ENCODE results near the gene RARA.

RARA gene

DNA sequence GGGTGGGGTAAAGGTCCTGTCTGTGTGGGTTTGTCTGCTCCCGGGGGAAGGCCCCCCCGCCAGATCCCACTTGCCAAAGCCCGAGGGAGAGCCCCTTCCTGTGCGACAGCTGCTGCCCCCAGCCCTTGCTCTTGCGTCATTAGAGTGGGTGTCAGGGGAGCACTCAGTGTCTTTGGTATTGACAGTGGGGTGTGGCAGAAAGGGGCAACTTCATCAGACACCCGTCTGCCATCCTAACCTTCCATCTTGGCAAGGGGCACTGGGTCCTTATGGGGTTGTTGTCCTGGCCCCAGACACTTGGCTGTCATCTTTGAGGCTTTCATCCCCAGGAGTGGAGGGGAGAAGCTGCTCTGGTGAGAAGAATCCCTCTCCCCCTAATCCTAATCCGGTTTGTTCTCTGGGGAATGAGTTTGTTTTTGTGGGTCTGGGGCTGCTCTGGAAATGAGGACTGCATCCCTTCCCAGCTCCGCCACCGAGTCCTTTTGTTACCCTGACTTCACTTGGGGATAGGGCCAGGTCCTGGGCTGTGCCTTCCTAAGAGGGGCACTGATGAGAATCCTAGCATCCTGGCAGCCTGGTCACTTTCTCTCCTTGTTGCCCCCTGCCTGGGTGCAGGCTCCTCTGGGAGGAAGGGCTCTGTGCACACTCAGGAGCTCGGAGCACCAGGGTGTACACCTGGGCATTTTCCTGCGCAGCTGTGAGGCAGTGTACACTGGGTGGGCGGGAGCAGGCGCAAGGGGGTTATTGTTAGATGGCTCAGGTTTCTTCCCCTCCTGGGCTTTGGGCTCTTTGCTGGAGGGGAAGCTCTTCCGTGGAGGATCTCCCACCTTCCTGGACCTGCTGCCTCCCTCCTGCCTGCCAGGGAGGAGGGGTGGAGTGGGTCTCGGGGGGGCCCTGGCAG, 34.5 kb downstream of the RARA start:
- Mint-ChIP-seq H3K36me3 (peaks cover 6% of the 10 kb centered on the region), H3K4me1 (peaks cover 75% of the 10 kb centered on the region), H3K4me3 (peak overlapping the region; percentile 80), H3K27me3 (no peaks in the 10 kb centered on the region), H3K9me3 (no peaks in the 10 kb centered on the region), H3K27ac (peak overlapping the region; percentile 8)

DNA sequence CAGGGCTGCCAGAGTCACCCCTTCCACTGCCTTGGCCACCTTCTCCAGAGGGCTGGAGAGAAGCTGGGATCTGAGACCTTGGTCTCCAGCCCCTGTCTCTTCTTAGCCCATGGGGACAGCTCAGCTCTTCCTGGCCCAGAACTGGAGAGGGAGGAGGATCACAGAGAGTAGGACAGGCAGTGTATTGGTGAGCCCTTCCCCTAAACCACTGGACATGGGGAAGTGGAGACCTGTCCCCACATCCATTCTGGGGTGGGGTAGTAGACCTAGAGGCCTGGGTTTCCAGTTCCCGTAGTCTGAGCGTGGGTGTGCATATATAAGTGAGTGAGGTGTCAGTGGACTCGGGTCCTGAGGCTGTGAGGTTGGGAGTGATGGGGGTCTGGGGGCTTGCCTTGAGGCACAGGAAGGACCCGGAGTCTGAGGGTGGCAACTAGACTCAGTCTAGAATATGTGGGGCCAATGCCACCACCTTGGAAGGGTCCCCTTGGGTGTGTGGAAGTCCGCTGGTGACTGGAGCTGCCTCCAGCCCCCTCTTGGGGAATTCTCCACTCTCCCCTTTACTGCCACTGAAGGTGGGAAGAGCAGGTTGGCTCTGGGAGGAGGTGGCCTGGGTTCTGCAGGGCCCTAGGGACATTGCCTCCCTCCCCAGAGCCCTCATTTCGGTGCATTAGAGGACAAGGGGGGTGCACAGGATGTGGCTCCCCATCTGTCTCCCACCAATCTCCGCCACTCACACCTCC, 35.6 kb downstream of the RARA start:
- peak overlapping the region; percentile 80 for H3K4me3 Mint-ChIP-seq
- no peak overlapping the region for H3K27ac Mint-ChIP-seq
- no peaks in the 10 kb centered on the region for H3K27me3 Mint-ChIP-seq
- H3K4me1 Mint-ChIP-seq, result peaks cover 74% of the 10 kb centered on the region
- H3K9me3 Mint-ChIP-seq, result no peaks in the 10 kb centered on the region
- peaks cover 6% of the 10 kb centered on the region for H3K36me3 Mint-ChIP-seq

- peaks cover 66% of the 10 kb centered on the region for H3K4me1 Mint-ChIP-seq
- peak overlapping the region; percentile 80 for H3K4me3 Mint-ChIP-seq
- no peak overlapping the region for H3K27ac Mint-ChIP-seq
- H3K36me3 Mint-ChIP-seq, result peaks cover 2% of the 10 kb centered on the region
- H3K9me3 Mint-ChIP-seq, result no peaks in the 10 kb centered on the region
- H3K27me3 Mint-ChIP-seq, result no peaks in the 10 kb centered on the region
These were observed 36.4 kb downstream of the RARA start for GRCh38 chr17:40345161-40345993.

DNA sequence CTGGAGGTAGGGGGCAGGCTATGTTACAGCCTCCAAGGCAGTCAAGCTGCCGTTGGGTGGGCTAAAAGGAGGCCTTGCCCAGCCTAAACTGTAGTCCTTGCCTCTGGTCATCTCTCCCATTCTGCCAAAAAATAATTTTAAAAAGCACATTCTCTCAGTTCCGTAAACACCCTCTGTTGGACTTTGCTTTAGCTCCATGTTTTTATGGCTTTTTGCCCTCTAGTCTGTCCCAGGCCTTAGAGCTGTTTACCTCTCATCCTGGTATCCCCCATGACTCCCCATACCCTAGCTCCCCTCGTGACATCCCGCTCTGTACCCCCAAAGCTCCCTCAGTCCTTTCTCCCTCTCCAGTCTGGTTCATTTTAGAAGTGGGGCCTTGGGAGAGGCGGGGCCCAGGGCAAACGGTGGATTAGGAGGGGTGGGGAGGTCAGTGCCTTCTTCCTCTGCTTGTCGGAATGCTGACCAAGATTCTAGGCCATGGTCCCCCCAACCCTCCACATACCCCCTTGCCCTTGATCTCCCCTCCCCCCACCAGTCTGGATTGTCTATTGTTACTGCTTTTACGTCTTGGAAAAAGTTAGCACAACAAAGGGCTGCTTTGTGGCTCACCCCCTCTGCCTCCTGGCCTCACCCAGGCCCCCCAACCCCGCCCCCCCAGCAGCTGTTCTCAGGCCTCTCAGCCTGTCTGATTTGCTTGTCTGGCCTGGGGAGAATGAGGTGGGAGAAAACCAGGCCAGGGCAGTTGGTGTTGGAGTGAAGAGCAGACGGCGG, 37.2 kb downstream of the RARA start:
- H3K4me1 Mint-ChIP-seq, result peaks cover 60% of the 10 kb centered on the region
- peaks cover under 1% of the 10 kb centered on the region for H3K36me3 Mint-ChIP-seq

GRCh38 chr17:40346765-40347158, 37.8 kb downstream of the RARA start:
- no peaks in the 10 kb centered on the region for H3K9me3 Mint-ChIP-seq
- peak overlapping the region; percentile 59 for H3K27ac Mint-ChIP-seq
- peak overlapping the region; percentile 52 for H3K4me3 Mint-ChIP-seq
- no peaks in the 10 kb centered on the region for H3K36me3 Mint-ChIP-seq
- H3K4me1 Mint-ChIP-seq, result peaks cover 58% of the 10 kb centered on the region
- H3K27me3 Mint-ChIP-seq, result no peaks in the 10 kb centered on the region

More for the DNA sequence above, 37.2 kb downstream of the RARA start:
- Mint-ChIP-seq H3K4me3 (peak overlapping the region; percentile 79), H3K27ac (peak overlapping the region; percentile 41), H3K9me3 (no peaks in the 10 kb centered on the region), H3K27me3 (no peaks in the 10 kb centered on the region)

DNA sequence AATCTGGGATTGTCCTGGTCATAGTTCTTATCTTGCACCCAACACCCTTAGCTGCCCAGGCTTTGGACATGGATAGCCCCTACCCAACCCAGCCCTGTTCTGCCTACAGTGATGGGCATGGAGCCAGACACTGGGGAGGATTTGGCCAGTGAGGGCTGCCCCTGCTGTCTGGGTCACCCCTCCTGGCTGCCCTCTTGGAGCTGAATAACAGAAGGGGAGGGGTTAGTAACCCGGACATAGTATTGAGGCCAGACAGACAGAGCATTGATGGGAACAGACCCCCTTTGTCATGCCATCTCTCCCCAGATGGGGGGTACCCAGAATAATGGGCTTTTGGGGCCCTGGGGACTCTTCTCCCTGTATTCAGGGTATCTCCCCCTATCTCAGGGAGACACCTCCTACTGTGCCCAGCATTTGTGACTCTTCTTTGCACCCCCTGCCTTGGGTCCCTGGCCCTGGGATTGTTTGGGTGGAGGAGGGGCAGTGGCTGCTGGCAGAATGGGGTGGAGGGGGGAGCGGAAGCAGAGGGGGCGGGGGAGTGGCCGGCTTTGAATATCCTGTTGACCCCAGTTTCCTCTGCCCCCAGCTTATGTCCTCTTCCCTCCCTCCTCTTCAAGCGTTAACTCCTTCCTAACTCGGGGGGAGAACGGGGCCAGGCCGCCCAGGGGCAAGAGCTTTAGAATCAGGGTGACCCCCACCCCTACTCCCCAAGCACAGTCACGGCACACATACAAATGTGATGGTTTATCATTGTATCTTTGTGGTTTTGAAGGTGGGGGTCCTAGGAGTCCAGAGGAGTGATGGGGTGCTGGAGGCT, 38.5 kb downstream of the RARA start:
- H3K4me1 Mint-ChIP-seq, result peaks cover 62% of the 10 kb centered on the region

DNA sequence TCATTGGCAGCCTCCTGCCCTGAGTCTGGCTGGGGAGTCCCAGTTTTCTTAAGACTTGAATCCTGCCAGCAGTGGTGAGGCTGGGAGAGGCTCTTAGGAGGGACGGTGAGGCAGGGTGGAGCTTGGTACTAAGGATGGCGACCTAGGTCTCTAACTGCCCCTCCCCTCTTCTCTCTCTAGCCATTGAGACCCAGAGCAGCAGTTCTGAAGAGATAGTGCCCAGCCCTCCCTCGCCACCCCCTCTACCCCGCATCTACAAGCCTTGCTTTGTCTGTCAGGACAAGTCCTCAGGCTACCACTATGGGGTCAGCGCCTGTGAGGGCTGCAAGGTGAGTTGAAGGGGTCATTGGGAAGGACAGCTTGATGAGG, 39.1 kb downstream of the RARA start:
- no peaks in the 10 kb centered on the region for H3K27me3 Mint-ChIP-seq
- peaks cover 3% of the 10 kb centered on the region for H3K36me3 Mint-ChIP-seq
- peaks cover 62% of the 10 kb centered on the region for H3K4me1 Mint-ChIP-seq
- no peak overlapping the region for H3K27ac Mint-ChIP-seq
- H3K9me3 Mint-ChIP-seq, result no peaks in the 10 kb centered on the region
- H3K4me3 Mint-ChIP-seq, result no peak overlapping the region

More for the DNA sequence above, 38.5 kb downstream of the RARA start:
- H3K4me3 Mint-ChIP-seq, result no peak overlapping the region
- H3K36me3 Mint-ChIP-seq, result peaks cover 2% of the 10 kb centered on the region
- H3K27me3 Mint-ChIP-seq, result no peaks in the 10 kb centered on the region
- no peaks in the 10 kb centered on the region for H3K9me3 Mint-ChIP-seq
- peak overlapping the region; percentile 59 for H3K27ac Mint-ChIP-seq

- H3K36me3 Mint-ChIP-seq, result peaks cover 3% of the 10 kb centered on the region
- H3K4me1 Mint-ChIP-seq, result peaks cover 55% of the 10 kb centered on the region
- H3K9me3 Mint-ChIP-seq, result no peaks in the 10 kb centered on the region
- peak overlapping the region; percentile 68 for H3K27ac Mint-ChIP-seq
- H3K4me3 Mint-ChIP-seq, result no peak overlapping the region
- H3K27me3 Mint-ChIP-seq, result no peaks in the 10 kb centered on the region
These were observed 39.8 kb downstream of the RARA start for GRCh38 chr17:40348562-40349476.

- H3K9me3 Mint-ChIP-seq, result no peaks in the 10 kb centered on the region
- H3K4me1 Mint-ChIP-seq, result peaks cover 48% of the 10 kb centered on the region
- no peaks in the 10 kb centered on the region for H3K27me3 Mint-ChIP-seq
- peaks cover 3% of the 10 kb centered on the region for H3K36me3 Mint-ChIP-seq
- no peak overlapping the region for H3K4me3 Mint-ChIP-seq
- H3K27ac Mint-ChIP-seq, result peak overlapping the region; percentile 35
These were observed 40.5 kb downstream of the RARA start for GRCh38 chr17:40349477-40349894.

- Mint-ChIP-seq H3K27ac (peak overlapping the region; percentile 30), H3K9me3 (no peaks in the 10 kb centered on the region), H3K4me1 (peaks cover 42% of the 10 kb centered on the region), H3K36me3 (peaks cover 3% of the 10 kb centered on the region), H3K27me3 (no peaks in the 10 kb centered on the region), H3K4me3 (no peak overlapping the region)
These were observed 41.1 kb downstream of the RARA start for GRCh38 chr17:40349895-40350688.

DNA sequence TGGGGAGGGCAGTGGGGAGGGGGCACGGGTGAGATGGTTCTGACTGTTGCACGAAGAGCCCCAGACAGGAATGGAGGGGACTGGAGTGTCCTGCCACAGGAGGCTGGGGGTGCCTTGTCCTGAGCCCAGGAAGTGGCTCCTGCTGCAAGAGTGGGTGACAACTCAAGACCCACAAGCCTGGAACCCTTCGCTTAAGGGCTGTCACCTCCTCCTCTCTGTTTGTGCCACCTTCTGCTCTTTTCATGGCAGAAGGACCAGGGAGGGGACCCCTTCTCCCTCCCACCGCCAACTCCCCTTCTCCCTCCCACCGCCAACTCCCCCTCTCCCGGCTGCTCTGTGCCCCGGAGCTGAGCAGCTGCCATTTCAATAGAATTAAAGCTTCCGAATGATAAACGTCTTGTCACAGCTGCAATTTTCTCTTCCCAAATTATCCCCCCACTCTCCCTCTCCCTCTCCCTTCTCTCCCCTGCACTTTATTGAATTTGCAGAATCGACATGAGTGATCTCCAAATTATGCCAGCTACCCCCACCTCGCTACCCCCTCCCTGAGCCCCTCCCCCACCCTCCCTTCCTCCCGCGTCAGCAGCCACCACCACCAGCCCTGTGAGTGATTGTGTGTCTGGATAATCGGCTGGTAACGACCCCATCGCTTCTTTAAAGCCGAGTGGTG, 41.8 kb downstream of the RARA start:
- Mint-ChIP-seq H3K27ac (no peak overlapping the region), H3K27me3 (no peaks in the 10 kb centered on the region), H3K4me3 (no peak overlapping the region), H3K4me1 (peaks cover 38% of the 10 kb centered on the region), H3K36me3 (peaks cover 6% of the 10 kb centered on the region), H3K9me3 (no peaks in the 10 kb centered on the region)

All from activated naive CD4-positive, alpha-beta T cell treated with anti-CD3 and anti-CD28 coated beads, Interleukin-2, amount 50 U/mL, for 24 hours (primary cell).